Stimulated activated CD8-positive, alpha-beta memory T cell treated with anti-CD3 and anti-CD28 coated beads, Interleukin-4, amount 100 ng/mL, for 4 hours (primary cell): ENCODE results near the gene SCYGR1.
"Not testable (repeated sequence)": the region's sequence is repeated elsewhere in the genome, so short reads cannot be mapped to it uniquely, and the experiment has no call there.

Source experiments
- DNase-seq, 2 donors: peaks; one replicate each; pipeline ENCODE4 v3.0.0-alpha.2; 2020; ENCODE audit warnings: low read depth in 2 of 2, low spot score in 1 of 2

SCYGR1 gene, protein sequence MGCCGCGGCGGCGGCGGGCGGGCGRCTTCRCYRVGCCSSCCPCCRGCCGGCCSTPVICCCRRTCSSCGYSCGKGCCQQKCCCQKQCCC

DNA sequence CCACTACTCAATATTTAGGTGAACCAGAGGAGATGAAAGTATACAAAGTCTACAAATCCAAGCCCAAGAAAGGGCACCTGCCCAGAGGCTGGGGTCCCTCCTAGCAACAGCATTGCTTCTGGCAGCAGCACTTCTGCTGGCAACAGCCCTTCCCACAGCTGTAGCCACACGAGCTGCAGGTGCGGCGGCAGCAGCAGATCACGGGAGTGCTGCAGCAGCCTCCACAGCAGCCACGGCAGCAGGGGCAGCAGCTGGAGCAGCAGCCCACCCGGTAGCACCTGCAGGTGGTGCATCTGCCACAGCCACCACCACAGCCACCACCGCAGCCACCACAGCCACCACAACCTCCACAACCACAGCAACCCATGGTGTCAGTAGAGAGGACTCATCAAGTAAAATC lies at the start of gene SCYGR1:
TSS of gene SCYGR1 (minus strand) at position 367 of the 400 bp plus-strand sequence. CDS start at position 367, 0 bp downstream.
- DNase-seq, result not testable (repeated sequence)

DNA sequence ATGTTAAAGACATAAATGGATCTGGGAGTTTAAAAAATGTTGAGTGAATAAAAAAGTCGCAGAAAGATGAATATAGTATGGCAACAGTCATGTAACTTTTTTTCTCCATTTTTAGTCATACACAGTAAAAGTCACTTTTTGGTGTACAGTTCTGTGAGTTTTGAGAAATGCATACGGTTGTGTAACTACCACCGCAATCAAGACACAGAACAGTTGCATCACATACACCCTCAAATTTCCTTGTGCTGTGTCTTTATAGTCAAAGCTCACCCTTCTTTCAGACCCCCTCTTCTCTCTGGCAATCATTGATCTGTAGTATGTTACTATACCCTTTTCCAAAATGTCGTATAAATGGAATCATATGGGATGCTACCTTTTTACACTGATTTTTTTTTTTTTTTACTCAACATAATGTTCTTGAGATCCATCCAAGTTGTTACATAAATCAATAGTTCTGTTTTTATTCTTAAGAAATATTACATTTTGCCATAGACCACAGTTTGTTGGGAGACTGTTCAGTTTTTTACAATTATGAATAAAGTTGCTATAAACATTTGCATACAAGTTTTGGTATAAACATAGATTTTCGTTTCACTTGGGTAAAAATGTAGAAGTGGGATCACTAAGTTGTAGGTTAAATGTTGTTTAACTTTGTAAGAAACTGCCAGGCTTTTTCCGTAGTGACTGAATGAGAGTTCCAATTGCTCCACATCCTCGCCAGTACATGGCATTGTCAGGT lies 48.9 kb upstream of the SCYGR1 start:
- DNase-seq, result no peak

DNA sequence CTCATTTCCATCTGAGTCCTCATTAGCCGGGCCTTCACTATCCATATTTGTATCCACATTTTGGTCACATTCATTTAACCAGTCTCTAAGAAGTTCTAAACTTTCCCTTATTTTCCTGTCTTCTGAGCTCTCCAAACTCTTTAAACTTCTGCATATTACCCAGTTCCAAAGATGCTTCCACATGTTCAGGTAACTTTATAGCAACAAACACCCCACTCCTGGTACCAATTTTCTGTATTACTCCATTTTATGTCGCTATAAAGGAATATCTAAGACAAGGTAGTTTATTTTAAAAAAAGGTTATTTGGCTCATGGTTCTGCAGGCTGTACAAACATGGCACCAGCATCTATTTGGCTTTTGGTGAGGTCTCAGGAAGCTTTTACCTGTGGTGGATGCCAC lies 45.4 kb upstream of the SCYGR1 start:
- no peak for DNase-seq

DNA sequence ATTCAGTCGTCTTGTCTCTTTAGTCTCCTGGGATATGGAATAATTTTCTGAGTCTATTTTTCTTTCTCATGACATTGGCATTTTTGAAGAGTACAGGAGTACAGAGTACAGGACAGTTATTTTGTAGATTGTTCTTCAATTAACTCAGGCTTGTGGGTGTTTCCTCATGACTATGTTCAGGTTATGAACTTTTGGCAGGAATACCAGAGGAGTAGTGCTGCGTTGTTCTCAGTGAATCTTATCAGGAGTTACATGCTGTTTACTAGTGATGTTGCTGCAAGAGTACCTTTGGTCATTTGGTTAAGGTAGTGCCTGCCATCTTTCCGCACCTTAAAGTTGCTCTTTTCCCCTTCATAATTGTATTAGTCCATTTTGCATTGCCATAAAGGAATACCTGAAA lies 42.9 kb upstream of the SCYGR1 start:
- DNase-seq, result no peak

DNA sequence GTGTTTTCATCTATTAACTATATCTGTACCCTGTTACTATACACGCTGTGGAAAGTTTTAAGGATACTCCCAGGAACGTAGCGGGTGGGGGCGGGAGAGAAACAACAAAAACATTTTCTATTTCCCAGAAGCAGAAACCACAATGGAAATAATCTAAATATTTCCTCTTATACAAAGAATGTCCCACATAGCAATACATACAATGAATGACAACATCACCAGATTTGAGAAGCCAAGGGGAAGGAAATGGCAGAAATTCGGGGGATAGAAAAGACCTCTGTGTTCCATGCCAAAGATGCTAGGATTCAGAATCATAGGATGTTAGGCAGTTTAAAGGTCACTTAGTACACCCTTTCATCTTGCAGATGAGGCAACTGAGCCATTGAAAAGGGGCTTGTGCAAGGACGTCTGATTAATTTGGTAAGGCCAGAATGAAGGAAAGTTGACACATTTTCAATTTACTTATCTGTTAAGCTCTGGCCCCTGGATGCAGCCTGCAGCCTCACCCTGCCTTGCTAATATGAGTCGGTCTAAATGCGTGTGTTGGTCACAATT lies 41.1 kb upstream of the SCYGR1 start:
- no peak for DNase-seq

DNA sequence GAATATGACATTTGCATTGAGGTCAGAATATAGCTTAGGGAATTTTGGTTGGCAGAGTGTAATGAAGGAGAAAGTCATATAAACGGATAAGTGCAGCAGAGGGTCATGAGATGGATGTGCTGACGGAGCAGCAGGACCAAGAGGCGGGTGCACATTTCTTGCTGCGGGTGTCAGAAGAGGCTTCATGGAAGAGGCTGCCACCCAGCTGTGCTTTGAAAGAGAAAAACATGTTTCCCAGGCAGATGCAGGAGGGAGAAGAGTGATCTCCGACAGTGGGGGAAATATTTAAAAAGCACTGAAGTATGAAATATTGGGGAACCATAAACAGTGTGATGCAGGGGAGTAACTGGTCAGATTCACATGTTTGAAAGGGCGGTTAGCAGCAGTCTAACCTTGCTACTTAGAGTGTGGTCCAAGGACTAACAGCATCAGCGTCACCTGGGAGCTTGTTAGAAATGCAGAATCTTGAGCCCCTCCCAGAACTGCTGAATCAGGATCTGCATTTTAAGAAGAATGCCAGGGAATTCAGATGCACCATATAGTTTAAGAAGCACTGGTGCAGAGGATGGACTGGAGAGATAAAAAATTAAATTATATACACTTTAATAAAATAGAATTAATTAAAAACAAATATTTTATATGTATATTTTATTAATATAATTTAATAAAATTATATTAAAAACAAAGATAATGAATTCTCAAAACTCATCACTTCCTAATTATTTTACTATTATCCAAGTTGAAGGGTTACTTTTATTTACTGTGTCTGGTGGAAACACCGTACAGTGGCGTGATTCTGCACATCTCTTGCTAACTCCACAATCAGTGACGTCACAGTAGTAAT lies 36.1 kb upstream of the SCYGR1 start:
- DNase-seq, result no peak

DNA sequence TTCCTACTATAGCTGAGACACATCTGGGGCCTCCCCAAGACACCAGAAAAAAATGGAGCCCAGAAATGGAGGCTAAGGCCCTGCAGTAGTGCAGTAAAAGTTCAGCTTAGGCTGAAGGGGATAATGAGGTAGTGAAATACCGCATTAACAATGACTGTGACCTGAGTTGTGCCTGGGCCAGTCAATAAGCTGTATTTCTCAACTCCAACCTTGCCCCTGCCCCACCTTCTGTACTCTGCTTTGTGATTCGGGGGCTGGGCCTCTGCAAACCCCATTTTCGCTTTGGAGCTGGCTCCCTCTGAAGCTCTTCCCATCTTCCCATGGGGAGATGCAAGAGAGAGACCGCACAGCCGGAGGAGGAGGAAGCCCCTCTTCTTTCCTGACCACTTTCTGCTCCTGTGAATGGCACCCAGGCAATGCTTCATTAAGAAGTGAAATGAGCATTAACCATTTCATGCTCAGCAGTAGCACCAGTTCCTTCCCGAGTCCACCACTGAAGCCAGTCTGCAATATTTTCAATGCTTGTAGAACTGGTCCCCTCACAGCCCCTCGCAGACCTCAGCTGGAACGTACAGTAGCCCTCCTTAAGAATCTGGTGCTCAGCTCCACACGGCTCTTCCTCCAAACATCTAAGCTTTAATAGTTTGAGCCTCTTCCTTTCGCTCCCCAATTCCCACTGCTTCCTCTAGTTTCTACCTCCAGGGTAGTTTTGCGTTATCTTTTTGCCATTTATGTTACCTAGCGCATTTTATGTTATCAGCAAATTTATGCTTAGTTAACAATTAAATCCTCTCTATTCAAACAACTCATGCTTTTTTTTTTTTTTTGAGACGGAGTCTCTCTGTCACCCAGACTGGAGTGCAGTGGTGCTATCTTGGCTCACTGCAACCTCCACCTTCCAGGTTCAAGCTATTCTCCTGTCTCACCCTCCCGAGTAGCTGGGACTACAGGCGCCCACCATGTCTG lies 32.6 kb upstream of the SCYGR1 start:
- no peak for DNase-seq

DNA sequence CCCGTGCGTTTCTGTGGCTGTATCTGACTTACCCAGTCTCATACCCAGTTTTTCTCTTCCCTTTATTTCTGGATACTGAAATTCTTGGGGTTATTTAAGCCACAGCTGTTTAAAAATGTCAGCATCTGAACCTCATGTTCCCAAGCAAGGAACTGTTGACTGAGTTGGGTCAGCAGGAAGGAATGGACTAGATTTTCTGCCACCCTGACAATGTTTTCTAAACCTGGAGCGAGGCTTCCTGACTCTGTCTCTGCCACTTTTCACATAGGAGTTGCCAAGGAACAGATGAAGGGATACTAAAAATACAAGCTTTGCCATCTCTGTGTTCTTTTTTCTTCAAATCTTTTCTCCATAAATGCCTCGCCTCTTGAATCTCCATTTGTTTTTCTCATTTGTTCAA lies 29.0 kb upstream of the SCYGR1 start:
- no peak for DNase-seq

DNA sequence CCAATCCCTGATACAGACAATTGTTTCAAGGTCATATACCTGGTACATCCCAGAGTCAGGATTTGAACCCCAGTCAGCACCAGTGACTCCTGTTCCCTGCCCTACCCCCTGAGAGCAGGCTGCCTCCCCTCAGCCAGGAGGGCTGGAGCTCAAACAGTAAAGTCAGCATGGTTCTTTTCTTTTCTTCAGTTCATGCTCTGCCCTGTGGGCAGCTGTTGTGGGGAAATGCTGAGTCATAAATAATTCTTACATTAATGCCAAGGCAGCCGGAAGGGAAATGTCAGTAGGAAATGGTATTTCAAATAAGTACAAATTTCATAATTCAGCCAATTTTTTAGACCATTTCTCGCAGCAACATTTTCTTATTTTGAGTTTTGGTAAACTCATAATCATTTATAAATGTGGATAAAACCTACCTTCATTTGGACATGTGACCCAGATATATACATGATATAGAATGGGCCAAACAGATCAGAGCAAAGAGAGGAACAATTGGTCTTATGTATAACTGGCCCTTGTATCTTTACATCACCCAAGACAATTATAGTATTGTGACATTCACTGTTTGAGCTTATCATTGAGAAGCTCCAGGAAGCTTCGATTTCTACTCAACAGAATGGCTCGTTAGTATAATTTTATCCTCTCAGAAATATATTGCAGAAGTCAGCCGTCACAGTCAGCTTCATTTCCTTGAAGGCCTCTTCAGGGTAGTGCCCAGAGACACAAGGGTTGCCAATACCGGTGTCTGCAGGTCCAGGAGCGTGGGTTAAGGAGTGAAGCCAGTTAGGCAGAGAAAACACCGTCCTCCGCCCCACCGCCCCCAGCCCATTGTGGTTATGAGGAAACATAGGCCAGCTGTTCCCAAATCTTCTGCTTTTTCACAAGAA lies 28.0 kb upstream of the SCYGR1 start:
- no peak for DNase-seq

DNA sequence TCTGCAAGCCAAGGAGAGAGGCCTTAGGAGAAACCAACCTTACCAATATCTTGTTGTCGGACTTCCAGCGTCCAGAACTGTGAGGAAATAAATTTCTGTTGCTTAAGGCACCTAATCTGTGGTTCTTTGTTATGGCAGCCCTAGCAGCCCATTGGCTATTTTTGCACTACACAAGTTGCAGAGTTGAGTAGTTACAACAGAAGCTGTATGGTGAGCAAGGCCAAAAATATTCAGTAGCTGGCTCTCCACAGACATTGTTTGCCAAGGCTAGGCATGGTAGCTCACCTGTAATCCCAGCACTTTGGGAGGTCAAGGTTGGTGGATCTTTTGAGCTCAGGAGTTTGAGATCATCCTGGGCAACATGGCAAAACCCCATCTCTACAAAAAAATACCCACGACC lies 27.1 kb upstream of the SCYGR1 start:
- no peak for DNase-seq

DNA sequence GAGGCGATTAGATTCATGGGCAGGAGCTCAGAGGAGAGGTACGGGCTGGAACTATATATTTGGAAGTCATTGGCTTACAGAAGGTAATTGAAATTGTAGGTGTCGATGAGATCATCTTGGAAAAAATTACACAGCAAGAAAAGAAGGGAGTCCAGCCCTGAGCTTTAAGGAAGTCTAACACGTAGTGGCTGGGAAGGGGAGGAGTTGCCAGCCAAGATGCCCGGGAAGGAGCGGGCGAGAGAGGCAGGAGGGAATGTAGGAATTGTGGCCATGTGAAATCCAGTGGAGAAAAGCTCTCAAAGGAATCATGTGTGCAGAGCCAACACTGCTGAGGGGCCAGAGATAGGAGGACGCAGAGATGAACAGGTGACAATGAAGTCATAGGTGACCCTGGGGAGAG lies 25.6 kb upstream of the SCYGR1 start:
- DNase-seq, result no peak

DNA sequence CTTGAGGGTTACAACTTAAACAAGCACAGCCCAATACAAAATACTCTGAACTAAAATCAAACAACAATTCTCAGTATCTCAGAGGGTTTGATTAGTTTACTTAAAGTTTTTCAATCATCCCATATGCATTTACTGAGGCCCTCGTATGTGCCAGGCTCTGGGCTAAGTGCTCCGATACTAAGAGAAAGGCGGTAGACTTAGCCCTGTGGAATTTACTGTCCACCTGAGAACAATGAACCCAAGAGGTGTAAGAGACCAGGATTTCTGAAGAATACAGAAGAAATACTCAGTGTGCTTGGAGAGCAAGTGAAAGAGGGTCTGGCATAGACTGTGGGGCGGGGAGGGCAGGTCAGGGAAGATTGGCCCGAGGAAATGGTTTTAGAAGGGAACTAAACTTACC lies 25.1 kb upstream of the SCYGR1 start:
- no peak for DNase-seq

DNA sequence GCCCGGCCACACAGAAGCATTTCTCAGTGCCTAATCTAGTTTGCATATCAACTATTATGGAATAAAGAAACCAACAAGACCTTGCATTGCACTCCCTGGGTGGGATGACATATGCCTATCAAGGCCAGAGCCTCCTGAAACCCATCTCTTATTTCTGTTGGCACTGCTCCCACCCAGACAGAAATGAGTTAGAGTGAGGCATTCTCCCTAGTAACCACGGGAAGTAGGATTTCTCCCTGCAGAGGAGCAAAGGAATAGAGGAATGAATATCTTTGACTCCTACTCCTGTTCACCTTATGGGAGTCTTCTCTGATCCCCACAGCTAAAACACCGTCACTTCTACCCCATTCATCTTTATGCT lies 24.2 kb upstream of the SCYGR1 start:
- no peak for DNase-seq

DNA sequence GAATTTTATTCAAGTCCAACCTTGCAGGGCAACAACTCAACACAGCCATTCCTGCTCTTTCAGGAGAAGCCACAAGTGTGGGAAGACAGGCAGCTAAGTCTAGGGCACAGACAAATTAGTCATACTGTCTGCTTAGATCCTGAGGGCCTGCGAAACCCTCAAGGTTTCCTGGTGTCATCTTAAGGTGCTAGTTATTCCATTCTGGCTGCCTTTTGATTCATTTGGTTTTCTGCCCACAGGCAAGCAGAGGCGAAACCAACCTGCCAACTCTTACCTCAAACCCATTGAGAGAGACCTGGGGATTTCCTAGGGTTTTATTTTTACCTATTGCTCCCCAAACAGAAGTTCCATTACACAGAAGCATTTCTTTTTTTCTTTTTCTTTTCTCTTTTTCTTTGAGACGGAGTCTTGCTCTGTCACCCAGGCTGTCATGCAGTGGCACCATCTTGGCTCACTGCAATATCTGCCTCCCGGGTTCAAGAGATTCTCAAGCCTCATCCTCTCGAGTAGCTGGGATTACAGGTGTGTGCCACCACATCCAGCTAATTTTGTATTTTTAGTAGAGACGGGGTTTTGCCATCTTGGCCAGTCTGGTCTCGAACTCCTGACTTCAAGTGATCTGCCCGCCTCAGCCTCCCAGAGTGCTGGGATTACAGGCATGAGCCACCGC lies 23.7 kb upstream of the SCYGR1 start:
- peak in 1 of 2 donors; percentile 22 for DNase-seq

DNA sequence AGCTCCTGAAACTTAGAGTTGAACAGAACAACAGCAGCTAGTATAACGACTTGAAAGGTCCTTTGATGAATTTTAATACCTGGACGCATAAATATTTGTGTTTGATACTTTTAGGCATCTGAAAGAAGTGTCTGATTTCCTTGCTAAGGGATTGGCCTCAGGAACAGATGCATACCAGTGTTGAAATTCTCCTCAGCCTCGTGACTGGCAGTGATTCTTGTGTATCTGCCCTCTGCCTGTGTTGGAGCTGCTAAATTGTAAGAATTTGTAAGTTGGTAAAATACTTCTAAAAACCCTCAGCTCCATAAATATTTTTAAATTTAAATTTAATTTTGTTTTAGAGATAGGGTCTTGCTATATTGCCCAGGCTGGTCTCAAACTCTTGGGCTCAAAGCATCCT lies 22.4 kb upstream of the SCYGR1 start:
- DNase-seq, result no peak

DNA sequence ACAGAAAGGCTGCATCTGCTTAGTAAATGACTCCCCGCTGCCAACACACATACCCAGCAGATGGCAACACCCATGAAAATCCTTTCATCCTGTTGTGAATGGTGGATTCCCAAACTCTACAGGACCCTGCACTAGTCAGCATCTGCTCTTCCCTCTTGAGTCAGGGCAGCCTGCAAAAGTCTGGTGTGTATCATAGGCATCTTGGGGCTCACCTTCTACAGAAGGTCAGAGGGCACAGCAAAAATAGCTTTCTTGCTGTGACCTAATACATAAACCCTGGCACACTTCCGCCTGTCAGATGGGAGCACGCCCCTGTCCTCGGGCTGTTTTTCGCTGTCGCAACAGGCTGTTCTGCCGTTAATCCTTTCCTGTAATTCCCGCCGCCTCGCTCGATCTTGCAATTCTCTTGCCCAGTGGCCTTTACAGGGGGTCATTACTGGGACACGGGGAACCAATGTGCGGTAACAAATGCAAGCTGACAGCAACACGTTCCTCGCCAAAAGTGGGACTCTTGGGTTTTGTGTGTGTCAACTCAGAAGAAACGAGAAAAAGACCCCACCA lies 19.9 kb upstream of the SCYGR1 start:
- DNase-seq, result no peak

DNA sequence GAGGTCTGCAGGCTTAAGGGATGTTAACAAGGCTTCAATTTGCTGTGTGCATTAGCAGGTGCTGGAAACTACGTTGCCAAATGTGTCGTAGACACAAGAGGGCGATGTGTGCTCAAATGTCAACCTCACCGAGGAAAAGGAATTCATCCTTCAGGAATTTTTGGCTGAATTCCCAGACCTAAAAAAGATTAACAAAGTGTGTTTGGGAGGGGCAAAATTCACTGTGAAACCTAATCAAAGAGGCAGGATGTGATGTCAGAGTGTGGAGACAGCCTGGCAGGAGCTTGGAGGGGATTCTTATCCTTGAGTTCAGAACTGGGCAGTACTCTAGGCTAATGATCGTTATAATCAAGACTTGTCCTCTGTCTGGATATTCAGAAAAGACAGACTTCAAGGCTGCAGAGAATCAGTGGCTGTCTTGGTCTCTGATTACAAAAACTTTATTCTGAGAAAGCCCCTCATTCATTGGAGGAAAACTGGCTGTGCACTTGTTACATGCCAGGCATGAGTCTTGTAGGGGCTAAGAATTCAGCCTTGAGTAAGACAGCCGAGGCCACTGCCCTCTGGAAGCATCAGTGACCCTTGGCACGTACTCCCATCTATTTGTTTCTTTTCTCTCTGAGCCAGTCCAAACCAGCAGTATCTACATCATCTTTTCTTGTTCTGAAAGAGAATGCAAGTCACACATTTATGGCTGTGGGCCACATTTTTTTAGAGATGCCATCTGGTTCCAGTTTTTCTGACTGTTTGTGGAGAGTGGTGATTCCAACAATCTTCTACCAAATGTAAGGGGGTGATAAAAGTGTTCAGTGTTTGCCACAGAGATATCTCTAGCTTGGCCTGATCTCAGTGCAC lies 18.7 kb upstream of the SCYGR1 start:
- no peak for DNase-seq

DNA sequence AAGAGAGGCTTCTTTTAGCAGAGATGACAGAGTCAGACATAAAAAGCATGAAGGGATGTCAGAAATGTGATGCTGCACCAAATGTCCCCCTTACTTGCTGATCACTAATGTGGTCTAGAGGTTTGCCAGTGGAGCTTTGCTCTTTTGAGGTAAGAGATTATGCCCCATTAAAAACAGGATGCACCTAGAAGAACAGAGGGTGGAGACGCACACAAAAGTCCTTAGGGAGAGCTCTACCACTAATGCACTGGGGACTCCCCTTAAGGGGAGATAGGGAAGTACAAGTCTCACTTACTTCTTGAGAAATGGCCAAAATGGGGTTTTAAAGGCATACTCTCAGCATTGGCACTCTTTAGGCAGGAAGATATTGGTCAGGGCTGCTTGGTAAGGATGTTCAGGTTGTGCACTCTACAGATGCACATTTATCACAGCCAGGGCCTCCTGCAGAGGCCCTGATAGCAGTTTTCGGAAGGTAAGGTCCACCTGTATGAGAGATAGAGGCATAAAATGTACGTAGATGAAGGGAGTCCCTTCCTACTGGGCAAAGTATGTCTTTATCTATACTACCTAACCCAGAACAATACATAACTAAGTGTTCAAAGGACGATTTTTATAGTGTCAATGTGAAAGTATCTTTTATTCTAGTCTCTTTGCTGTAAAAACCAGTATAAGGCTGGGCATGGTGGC lies 17.0 kb upstream of the SCYGR1 start:
- no peak for DNase-seq
